Measurements from ENCODE around the gene PLOD1. TPM values are rescaled to one million over a fixed set of nuclear protein-coding genes. Genes with fewer than 3 reads are reported as not detected.

The PLOD1 gene
- total and polyA plus RNA-seq, 2 of the 13 experiments (the other 11 are each of a cell fraction or from before 2014, with no cell fraction given) = 70.1 to 318 TPM

GRCh38 chr1:11961230-11961629 lies 26.7 kb downstream of the PLOD1 start (continued):
- TF ChIP-seq PAXIP1 (CRISPR knock-in tag; conservative IDR thresholded peaks at IDR 0.05) = peak; percentile 68
- no peak for TF ChIP-seq ZMYM2 (CRISPR knock-in tag; IDR thresholded peaks at IDR 0.05)
- TF ChIP-seq HNRNPL (IDR thresholded peaks at IDR 0.05; ENCODE audit: low read depth, low read length) = no peak
- 0 out of 2 replicates have a peak, but pooled peaks have one; percentile 48 for TF ChIP-seq MEIS2 (CRISPR knock-in tag; IDR thresholded peaks at IDR 0.05)
- 0 out of 2 replicates have a peak, but pooled peaks have one; percentile 35 for TF ChIP-seq ARID5B (CRISPR knock-in tag; IDR thresholded peaks at IDR 0.05)
- TF ChIP-seq ZNF646 (CRISPR knock-in tag; IDR thresholded peaks at IDR 0.05) = no peak
- TF ChIP-seq GATAD2A (CRISPR knock-in tag; IDR thresholded peaks at IDR 0.05) = peak; percentile 37; the same call in 1 of the 2 replicates
- TF ChIP-seq ZNF12 (CRISPR knock-in tag; IDR thresholded peaks at IDR 0.05) = no peak
- TF ChIP-seq SOX13 (IDR thresholded peaks at IDR 0.05) = no peak
- TF ChIP-seq SOX13 (CRISPR knock-in tag; conservative IDR thresholded peaks at IDR 0.05 in 1 of 2, IDR thresholded peaks at IDR 0.05 in 1 of 2) = peak in 1 of 2 experiments; percentile 9; a peak in 1 of 4 replicates
- TF ChIP-seq FOXP1 (IDR thresholded peaks at IDR 0.05) = no peak
- peak; percentile 70 for TF ChIP-seq FOXP1 (CRISPR knock-in tag; IDR thresholded peaks at IDR 0.05)
- 0 out of 2 replicates have a peak, but pooled peaks have one; percentile 25 for TF ChIP-seq HNF4G (IDR thresholded peaks at IDR 0.05; ENCODE audit: borderline replicate concordance, low read depth, low read length)
- TF ChIP-seq HNF4G (CRISPR knock-in tag; IDR thresholded peaks at IDR 0.05; ENCODE audit: borderline replicate concordance, low read depth) = no peak
- TF ChIP-seq CEBPG (CRISPR knock-in tag; IDR thresholded peaks at IDR 0.05) = peak; percentile 59
- TF ChIP-seq GATAD1 (CRISPR knock-in tag; IDR thresholded peaks at IDR 0.05) = peak; percentile 17; the same call in 1 of the 2 replicates
- peak; percentile 13 for TF ChIP-seq TEAD3 (CRISPR knock-in tag; optimal IDR thresholded peaks at IDR 0.05; ENCODE audit: borderline replicate concordance)
- TF ChIP-seq AKAP8 (CRISPR knock-in tag; IDR thresholded peaks at IDR 0.05) = no peak
